Omental fat pad (tissue), 4 donors: Measurements from ENCODE around the gene RBBP8NL. TPM values are rescaled to one million over a fixed set of nuclear protein-coding genes. Genes with fewer than 3 reads are reported as not detected.

Source experiments
- ATAC-seq: fragments of 150-250 bp; one replicate; pipeline ENCODE4 v1.9.1; 2016; ENCODE audit warnings: mild to moderate bottlenecking, moderate library complexity; ENCODE audit not compliant: low FRiP score
- DNase-seq: peaks from one replicate; pipeline ENCODE4 v3.0.0-alpha.2; 2019; ENCODE audit warnings: low spot score
- total RNA-seq, 4 donors: library from RNA; depleted of rRNA; stranded (reverse); fragments of >200 nt; gene quantifications; one replicate each; pipeline ENCODE4 v1.1.0, GENCODE V29; 2016
- TF ChIP-seq, protein P1 (sequence below), 3 donors: fragments of 450-650 bp; IDR thresholded peaks; one replicate each; pipeline ENCODE4 v1.5.1; 2016 to 2017; ENCODE audit warnings: antibody characterized with exemption in 3 of 3, mild to moderate bottlenecking in 3 of 3, moderate library complexity in 2 of 3

Gene RBBP8NL
- total RNA-seq, 4 donors from 2014 or later: not detected

DNA sequence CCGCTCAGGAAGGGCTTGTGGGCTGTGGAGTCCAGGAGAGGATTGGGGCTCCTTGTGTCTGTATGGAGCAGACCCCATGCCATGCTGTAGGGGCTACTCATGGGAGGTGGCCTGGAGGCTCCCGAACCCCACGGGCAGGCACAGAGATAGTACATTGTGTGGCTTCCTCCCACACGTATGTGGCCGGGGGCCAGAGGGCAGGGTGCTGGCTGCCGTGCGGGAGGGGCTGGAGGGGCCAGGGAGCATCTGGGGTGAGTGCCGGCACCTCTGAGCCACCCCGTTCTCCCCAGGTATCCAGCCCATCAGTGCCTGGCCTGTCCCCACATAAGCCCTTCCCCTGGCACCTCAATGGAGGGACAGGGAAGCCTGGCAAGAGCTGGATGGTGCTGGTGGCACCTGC is 7.6 kb downstream of the RBBP8NL start:
- DNase-seq (no peak), ATAC-seq (no peak)
- TF ChIP-seq, protein P1, sequence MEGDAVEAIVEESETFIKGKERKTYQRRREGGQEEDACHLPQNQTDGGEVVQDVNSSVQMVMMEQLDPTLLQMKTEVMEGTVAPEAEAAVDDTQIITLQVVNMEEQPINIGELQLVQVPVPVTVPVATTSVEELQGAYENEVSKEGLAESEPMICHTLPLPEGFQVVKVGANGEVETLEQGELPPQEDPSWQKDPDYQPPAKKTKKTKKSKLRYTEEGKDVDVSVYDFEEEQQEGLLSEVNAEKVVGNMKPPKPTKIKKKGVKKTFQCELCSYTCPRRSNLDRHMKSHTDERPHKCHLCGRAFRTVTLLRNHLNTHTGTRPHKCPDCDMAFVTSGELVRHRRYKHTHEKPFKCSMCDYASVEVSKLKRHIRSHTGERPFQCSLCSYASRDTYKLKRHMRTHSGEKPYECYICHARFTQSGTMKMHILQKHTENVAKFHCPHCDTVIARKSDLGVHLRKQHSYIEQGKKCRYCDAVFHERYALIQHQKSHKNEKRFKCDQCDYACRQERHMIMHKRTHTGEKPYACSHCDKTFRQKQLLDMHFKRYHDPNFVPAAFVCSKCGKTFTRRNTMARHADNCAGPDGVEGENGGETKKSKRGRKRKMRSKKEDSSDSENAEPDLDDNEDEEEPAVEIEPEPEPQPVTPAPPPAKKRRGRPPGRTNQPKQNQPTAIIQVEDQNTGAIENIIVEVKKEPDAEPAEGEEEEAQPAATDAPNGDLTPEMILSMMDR (IDR thresholded peaks at IDR 0.05): no peak

DNA sequence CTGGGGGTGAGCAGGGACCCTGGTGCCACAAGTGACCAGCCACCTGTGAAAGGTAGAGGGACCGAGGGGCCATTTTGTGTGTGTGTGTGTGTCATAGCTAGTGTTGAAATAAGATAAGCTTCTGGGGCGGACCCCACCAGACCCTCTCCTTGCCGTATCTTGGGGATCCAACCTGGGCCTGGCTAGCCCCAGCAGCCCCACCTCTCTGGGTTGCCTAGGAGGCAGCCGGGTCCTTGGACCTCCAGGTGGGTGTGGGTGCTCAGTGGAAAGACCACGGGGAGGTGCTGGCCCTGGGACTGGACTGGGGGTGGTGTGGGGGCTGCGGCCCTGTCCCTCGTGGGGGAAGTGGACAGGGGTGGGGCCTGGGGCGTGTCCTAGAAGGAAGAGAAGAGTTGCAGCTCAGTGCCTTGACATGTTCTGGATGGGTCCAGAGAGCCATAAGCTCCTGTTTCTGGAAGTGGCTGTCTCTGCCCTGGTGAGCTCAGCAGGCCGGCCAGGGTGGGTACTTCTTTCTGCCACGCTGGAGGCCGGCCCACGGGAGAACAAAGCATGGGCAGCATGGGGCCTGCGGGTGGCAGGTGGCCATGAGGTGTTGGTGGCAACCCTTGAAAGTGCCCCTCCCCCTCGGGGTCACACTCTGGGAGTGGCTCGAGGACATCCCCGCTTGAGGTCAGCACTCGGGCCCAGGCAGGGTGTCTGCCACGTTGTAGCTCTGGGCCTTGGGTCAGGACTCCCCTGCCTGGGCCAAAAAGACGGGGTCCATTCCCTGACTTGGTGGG is 8.4 kb downstream of the RBBP8NL start:
- DNase-seq: no peak
- TF ChIP-seq, protein P1 (IDR thresholded peaks at IDR 0.05): no peak
- no peak for ATAC-seq

- TF ChIP-seq, protein P1 (IDR thresholded peaks at IDR 0.05): no peak
- ATAC-seq (no peak), DNase-seq (no peak)
Measured at GRCh38 chr20:62417981-62418708, 9.2 kb downstream of the RBBP8NL start.

- DNase-seq: no peak
Measured at GRCh38 chr20:62416651-62417637, 10.4 kb downstream of the RBBP8NL start.

GRCh38 chr20:62415354-62416111 is 11.8 kb downstream of the RBBP8NL start:
- DNase-seq (no peak), ATAC-seq (no peak)
- TF ChIP-seq, protein P1 (IDR thresholded peaks at IDR 0.05): no peak

More at GRCh38 chr20:62416651-62417637, 10.4 kb downstream of the RBBP8NL start:
- TF ChIP-seq, protein P1 (IDR thresholded peaks at IDR 0.05): no peak
- ATAC-seq: no peak

DNA sequence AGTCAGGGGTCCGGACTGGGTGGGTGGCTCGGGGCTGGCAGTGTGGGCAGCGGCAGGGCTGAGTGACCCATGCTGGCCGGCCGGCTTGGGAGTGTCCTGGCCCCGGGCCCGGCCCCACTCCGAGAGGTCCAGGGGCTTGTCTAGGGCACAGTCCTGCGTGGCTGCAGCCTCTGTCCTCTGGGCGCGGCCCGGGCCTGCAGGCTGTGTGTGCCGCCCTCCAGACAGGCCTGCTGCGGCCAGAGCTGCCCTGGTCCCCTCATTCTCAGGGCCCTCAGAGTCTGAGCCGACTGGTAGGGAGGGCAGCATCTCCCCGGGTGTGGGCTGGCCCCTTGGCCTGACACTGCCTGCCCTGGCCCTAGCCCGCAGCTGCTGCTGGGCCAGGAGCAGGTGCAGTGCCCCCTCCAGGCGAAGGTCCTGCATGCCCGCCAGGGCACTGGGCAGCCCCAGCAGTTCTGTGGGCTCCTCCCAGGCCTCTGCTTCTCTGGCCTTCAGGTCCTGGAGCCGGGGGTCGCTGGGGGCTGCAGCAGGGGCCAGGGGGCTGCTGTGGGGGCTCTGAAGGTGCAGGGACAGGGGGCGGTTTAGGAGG is 13.3 kb downstream of the RBBP8NL start:
- ATAC-seq (no peak), DNase-seq (no peak)
- TF ChIP-seq, protein P1 (IDR thresholded peaks at IDR 0.05): no peak
